GM21717 (cell line): Measurements from ENCODE around the gene RNF40.

ENCODE experiments used
- ATAC-seq: cut with Tn5 transposase; IDR thresholded peaks from one replicate; pipeline ENCODE4 v1.9.1; 2021; ENCODE audit warnings: mild to moderate bottlenecking, moderate library complexity; ENCODE audit not compliant: unreplicated experiment

RNF40 gene

GRCh38 chr16:30761427-30761927 lies 645 bp upstream of the RNF40 start:
- peak; percentile 19 for ATAC-seq

GRCh38 chr16:30762991-30763725 lies 1.0 kb downstream of the RNF40 start:
- ATAC-seq = no peak

- no peak for ATAC-seq
Observed at GRCh38 chr16:30764086-30764485, 2.0 kb downstream of the RNF40 start.

- no peak for ATAC-seq
Observed at GRCh38 chr16:30764816-30765465, 2.8 kb downstream of the RNF40 start.

GRCh38 chr16:30766206-30766932 lies 4.2 kb downstream of the RNF40 start:
- no peak for ATAC-seq

GRCh38 chr16:30766933-30767284 lies 4.8 kb downstream of the RNF40 start:
- ATAC-seq = no peak

- ATAC-seq = no peak
Observed at GRCh38 chr16:30767767-30768465, 5.8 kb downstream of the RNF40 start.

- no peak for ATAC-seq
Observed at GRCh38 chr16:30768583-30769181, 6.6 kb downstream of the RNF40 start.

GRCh38 chr16:30769379-30770089 lies 7.4 kb downstream of the RNF40 start:
- ATAC-seq = no peak

GRCh38 chr16:30771726-30772125 lies 9.6 kb downstream of the RNF40 start:
- no peak for ATAC-seq

- ATAC-seq = no peak
Observed at GRCh38 chr16:30773826-30774225, 11.7 kb downstream of the RNF40 start.

GRCh38 chr16:30774367-30775130 lies 12.4 kb downstream of the RNF40 start:
- no peak for ATAC-seq

- ATAC-seq = no peak
Observed at GRCh38 chr16:30775131-30775391, 12.9 kb downstream of the RNF40 start.

GRCh38 chr16:30775392-30776188 lies 13.5 kb downstream of the RNF40 start:
- no peak for ATAC-seq

- no peak for ATAC-seq
Observed at GRCh38 chr16:30777591-30778297, 15.6 kb downstream of the RNF40 start.

- ATAC-seq = no peak
Observed at GRCh38 chr16:30778549-30779244, 16.6 kb downstream of the RNF40 start.

GRCh38 chr16:30779596-30779995 lies 17.5 kb downstream of the RNF40 start:
- no peak for ATAC-seq

GRCh38 chr16:30780021-30780420 lies 17.9 kb downstream of the RNF40 start:
- ATAC-seq = no peak
